AG20443 (cell line): ENCODE data around the gene ITGB5.

Experiments
- DNase-seq: peaks from one replicate; pipeline ENCODE4 v3.0.0; 2012; ENCODE audit warnings: low spot score, mixed read lengths

ITGB5 gene, protein sequence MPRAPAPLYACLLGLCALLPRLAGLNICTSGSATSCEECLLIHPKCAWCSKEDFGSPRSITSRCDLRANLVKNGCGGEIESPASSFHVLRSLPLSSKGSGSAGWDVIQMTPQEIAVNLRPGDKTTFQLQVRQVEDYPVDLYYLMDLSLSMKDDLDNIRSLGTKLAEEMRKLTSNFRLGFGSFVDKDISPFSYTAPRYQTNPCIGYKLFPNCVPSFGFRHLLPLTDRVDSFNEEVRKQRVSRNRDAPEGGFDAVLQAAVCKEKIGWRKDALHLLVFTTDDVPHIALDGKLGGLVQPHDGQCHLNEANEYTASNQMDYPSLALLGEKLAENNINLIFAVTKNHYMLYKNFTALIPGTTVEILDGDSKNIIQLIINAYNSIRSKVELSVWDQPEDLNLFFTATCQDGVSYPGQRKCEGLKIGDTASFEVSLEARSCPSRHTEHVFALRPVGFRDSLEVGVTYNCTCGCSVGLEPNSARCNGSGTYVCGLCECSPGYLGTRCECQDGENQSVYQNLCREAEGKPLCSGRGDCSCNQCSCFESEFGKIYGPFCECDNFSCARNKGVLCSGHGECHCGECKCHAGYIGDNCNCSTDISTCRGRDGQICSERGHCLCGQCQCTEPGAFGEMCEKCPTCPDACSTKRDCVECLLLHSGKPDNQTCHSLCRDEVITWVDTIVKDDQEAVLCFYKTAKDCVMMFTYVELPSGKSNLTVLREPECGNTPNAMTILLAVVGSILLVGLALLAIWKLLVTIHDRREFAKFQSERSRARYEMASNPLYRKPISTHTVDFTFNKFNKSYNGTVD

DNA sequence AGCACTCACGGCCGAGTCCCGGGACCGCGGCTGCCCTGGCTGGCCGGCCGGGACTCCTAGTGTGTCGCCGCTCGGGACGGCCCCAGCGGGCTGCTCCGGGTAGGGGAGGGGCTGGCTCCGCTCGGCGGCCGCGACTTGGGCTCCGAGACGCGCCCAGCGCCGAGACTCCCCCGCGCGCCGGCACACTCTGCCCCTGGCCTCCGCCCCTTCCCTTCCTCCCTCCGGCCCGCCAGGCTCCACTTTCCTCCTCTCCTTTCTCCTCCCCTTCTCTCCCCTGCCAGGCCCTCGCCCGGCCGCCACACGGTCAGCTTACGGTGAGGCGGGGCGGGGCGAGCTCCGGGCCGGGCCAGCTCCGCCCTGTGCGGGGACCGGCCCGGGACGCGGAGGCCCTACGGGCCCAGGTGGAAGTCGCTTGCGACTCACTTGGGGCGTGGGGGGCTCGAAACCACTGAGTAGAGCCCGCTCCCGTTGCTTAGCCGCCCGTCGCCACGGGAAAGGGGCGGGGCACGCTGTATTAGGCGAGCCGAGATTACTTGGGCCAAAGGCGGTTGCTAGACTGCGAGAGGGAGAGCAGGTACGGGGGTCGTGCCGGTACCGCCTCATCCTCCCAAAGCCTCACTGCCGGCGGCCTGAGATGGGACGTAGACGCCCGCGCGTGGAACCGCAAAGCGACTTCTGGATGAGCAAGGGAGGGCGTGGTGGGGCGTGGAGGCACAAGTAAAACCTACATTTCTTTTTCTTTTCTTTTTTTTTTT, at the start of gene ITGB5:
ITGB5 (minus strand) TSS at position 189 of the 755 bp plus-strand sequence. CDS start 365 bp downstream, outside the sequence.
- DNase-seq: peak; percentile 92

DNA sequence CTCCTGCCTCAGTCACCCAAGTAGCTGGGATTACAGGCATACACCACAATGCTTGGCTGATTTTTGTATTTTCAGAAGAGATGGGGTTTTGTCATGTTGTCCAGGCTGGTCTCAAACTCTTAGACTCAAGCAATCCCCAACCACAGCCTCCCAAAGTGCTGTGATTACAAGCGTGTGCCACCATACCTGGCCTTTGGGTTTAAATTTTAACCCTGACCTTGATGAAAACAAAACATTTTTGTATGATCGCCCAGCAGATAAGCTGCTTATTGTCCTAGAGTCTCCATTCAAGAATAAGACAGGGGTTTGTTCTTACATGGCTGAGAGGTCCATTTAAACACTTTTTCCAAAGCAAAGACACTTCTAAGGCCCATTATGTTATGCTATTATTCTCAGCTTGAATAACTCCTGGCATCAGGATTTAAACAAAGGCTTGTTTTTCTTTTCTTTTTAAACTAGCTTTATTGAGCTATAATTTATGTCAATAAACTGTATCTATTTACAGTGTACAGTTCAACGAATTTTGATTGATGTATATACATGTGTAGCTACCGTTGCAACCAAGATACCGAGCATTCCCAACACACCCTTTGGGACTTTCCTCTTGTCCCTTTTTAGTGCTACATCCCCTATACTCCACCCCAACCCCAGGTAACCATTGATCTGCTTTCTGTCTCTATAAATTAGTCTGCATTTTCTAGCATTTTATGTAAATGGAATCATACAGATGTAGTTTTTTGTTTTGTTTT, 48.8 kb upstream of the ITGB5 start:
- no peak for DNase-seq

DNA sequence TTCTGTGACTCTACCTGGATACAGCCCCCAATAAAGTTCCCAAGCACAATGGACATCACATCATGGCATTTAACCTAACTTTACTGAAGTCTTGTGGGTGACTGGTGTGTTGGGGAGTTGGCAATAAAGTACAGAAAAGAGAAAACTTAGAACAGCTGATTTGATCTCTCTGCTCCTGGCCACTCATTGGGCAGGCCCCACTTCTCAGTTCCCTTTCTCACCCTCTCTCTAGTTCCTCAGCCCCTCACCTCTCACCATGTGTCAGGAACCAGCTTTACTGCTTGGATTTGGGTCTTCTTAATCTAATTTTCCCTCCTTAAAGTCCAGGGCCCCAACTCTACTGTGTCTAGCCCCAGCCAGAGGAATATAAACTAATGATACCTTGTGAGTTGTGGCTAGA, 48.1 kb upstream of the ITGB5 start:
- no peak for DNase-seq

DNA sequence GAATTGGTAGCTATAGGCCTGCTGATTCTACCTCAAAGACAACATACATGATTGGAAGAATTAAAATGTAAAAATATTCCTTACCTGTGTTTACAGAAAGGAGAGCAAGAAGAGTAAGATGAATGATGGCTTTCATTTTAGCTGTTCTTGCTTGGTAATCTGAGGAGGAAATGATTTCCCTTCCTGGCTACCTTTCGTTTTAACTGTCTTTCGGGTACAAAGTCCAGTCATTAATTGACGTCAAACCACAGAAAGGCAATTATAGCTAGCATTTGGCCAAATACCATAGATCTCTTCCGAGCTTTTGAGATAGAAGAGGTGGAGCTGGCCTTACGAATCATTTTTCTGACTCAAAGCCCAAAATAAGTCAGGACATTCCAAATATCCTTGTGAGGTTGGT, 47.4 kb upstream of the ITGB5 start, which contains the start of gene MUC13:
MUC13 (minus strand) TSS at position 175 of the 400 bp plus-strand sequence; CDS start at position 136, 39 bp downstream.
- DNase-seq: no peak

DNA sequence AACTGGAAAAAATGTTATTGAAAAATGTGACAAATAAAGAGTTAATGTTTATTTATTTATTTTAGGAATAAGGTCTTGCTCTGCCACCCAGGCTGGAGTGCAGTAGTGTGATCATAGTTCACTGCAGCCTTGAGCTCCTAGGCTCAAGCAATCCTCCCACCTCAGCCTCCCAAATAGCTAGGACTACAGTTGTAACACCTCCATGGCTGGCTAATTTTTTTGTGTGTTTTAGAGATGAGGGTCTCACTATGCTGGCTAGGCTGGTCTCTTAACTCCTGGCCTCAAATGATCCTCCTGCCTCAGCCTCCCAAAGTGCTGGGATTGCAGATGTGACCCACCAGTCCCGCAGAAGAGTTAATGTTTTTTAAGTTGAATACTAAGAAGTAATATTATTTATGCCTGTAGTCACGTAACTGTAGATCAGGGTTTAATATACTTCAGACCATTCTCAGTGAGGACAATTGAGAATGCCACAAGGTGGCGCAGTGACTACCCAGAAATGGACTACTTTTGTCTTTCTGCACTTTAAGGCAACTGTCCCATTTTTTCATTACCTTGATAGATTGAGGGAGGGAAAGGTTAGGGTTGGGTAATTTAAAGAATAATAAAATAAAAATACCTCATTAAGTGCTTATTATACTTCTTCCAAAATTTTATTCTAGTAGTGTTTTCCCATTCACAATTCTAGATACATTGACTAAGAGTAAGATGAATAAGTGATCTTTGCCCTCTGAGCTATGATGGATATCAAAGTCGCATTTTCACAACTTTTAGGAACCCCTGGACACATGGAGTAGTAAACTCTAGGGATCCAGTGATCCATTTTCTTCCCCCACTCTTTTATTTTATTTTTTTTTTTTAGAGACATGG, 41.4 kb upstream of the ITGB5 start:
- peak; percentile 56 for DNase-seq

DNA sequence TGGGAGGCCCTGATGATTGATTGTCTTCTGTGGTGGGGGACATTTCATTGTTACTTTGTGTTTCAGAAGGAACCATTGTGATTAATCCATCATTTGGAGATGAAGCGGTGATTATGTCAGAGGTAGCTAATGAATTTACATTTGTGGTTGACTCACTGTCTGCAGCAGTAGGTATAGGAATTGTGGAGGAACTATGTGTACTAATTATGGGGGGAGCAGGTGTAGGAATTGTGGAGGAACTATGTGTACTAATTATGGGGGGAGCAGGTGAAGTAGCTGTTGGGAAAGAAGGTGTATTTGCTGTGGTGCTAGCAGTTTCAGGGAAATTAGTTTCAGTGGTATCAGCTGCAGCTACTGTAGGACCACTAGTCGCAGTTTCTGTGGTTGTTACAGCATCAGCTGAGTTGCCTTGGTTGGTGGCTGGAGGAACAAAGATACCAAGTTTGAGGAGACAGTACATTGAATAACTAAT, 40.4 kb upstream of the ITGB5 start:
- DNase-seq: no peak

DNA sequence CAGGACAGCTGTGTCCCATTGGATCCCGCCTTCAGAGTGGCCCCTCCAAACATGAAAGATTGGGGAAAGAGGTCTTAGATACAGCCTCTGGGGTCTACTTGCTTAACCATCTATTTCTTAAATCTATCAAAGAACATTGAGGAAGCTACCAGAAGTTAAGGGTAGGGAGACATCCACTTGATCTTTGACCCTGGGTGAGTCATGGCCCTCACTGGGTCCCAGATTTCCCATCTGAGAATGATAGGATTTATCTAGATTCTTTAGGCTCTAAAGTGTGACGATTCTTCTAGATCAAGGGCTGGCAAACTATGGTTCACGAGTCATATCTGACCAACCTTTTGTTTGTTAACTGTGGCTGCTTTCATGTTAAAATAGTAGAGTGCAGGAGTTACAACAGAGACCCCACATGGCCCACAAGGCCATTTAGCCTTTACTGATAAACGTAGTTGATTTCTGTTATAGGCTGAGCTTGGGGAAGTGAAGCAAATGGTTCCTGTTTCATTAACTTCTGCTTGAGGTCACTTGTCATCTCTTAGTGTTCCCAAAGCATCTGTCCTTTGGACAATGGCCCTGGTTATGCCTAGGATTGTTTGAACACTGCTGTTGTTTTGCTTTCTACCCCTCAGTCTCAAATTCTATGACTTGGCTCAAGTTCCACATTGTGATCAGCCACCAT, 39.4 kb upstream of the ITGB5 start:
- DNase-seq: no peak

DNA sequence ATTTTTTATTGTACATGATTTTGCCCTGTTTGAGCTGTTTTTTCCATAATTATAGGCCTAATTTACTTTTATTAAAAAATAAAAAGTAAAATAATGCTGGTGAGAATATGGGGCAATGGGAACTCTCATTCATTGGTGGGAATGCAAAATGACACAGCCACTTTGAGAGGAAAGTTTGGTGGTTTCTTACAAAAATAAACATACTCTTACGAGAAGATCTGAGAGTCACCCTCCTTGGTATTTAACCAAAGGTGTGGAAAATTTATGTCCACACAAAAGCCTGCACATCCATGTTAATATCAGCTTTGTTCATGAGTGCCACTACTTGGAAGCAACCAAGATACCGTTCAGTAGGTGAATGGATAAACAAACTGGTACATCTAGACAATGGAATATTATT, 37.6 kb upstream of the ITGB5 start:
- no peak for DNase-seq

DNA sequence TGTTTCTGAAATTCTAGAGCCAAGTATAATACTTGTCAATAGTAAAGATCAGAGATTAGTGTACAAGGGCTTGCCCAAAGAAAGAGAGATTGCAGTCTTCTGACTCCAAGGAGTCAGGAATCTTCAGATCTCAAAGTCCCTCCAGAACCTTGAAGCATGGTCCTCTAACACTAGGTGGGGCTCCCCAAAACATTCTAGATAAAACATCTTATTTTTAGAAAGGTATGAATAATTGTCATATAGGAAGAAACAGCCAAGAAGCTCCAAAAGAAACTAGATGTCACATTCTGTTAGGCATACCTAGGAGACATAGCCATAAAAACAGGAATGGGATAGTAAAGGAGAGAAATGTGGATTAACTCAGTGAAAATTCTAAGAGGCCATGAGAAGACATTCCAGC, 36.7 kb upstream of the ITGB5 start:
- DNase-seq: no peak

DNA sequence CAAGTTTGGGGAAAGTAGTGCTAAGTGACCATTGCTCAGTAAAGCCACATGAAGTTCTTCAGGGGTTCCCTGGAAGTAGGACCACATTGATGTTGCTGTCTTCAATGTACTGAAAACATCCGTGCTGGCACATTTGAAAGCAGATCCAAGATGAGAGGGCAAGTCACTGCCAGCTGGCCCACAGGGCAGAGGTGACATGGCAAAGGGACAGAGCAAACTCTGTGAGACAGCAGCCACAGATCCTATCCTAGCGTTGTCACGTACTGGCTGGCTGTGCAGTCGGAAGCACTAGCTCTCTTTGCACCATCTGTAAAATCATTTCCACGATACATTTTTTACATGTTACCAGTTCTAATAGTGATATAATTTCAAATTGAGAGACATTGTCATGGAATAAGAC, 33.6 kb upstream of the ITGB5 start:
- DNase-seq: no peak

DNA sequence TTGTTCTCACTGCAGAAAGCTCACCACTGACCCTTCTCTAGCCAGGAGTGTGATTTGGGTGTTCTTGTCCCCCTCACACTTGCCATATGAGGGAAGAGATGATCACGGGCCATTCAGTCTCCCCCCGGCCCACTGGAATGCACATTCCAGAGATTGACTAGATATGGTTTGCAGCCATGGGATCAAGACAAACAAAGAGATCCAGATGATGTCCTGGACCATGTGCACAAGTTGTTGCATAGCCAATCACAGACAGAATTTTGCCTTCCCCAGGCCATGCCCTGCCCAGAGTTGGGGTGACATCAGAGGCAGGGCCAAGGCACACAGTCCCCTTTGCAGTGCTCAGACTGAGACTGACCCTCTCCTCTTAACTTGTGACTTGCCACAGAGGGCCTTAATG, 32.6 kb upstream of the ITGB5 start:
- peak; percentile 60 for DNase-seq

DNA sequence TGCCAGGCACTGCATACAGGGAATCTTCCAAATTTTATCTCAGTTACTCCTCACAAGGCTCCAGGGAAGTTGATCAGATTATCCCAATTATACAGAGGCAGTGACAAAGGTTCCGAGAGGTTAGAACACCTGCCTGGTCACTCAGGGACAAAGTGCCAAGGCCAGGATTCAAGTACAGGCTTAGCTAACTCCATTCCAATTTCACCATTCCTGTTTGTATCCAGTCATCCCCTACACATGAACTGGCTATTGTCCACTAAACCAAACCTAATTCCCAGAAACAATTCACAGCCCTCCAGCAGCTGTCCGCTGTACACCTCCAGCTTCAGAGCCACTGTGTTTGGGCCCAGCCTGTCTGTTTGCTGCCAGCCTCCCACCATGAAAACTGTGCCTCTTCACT, 31.4 kb upstream of the ITGB5 start:
- no peak for DNase-seq

DNA sequence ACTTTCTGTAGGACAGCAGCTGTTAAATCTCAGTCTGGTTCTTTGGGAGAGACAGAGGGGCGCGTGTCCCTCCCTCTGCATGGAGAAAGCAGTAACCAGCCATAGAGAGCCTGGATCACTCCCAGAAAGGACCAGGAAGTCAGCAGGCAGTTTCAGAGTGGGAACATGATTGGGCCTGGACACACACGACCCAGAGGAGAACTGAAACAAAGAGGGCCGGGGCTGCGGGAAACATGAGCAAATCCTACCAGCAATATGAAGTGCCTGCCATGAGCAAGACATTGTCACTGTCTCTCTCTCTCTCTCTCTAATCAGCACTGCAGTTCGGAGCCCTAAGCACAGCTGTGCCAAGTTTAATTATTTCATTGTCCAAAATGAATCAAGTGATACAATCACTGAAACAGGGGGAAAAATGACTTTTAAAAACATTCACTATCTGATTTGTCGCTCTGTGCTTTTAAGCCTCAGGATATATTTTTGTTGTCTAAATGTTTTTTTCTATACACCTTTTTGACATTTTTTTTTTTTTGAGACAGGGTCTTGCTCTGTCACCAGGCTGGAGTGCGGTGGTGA, 29.8 kb upstream of the ITGB5 start:
- DNase-seq: peak; percentile 29

DNA sequence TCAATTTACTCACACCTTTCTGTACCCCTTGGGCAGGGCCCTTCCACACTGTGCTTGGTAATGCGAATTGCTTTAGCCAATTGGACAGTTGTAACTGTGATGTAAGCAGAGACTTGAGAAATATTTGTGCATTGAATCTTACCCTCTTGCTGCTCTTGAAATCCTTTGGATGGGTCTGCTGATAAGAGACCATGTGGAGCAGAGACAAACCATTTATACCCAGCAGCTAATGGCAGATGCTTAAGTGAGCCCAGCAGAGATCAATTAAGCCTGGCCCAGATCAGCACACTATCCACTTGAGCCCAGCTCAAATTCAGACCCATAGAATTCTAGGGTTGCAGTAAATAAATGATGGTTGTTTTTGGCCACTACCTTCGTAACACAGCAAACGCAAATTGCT, 28.1 kb upstream of the ITGB5 start:
- no peak for DNase-seq

DNA sequence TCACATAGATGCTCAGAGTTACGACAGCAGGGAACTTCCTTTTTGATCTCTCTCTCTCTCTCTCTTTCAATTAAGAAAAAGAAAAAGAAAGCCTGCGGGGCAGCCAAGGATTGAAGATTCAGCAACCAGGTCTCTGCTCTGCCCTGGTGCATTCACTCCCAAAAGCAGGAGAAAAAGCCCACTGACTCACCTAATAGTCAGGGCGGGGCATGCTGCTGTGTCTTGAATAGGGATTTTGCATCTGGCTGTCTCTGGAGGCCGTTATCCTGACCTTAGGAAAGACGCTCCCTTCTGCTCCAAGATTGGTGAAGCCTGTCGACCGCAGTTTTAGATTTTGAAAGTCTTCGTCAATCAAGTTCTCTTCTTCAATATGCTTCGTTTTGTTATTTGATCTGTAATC, 20.8 kb upstream of the ITGB5 start:
- DNase-seq: no peak

DNA sequence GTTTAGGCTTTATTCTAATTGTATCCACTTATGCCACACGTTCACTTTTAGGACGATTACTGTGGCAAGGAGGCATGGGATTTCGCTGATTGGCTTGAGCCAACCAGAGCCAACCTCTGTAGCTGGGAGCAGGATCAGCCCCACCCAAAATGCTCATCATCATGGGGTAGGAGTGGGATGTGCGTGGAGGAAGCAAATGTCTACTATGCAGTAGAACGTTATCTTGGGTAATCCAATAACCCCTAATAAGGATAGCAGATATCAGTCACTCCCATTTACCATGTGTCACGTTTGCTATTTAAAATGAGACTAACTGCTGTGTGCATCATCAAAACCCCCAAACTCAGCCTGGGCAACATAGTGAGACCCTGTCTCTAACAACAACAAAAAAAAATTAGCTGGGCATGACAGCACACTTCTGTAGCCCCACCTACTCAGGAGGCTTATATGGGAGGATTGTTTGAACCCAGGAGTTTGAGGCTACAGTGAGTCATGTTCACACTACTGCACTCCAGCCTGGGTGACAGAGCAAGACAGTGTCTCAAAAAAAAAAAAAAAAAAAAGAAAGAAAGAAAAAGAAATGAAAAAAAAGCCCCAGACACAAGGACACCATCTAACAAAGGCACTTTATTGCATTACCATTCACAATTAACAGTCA, 17.8 kb upstream of the ITGB5 start:
- no peak for DNase-seq

DNA sequence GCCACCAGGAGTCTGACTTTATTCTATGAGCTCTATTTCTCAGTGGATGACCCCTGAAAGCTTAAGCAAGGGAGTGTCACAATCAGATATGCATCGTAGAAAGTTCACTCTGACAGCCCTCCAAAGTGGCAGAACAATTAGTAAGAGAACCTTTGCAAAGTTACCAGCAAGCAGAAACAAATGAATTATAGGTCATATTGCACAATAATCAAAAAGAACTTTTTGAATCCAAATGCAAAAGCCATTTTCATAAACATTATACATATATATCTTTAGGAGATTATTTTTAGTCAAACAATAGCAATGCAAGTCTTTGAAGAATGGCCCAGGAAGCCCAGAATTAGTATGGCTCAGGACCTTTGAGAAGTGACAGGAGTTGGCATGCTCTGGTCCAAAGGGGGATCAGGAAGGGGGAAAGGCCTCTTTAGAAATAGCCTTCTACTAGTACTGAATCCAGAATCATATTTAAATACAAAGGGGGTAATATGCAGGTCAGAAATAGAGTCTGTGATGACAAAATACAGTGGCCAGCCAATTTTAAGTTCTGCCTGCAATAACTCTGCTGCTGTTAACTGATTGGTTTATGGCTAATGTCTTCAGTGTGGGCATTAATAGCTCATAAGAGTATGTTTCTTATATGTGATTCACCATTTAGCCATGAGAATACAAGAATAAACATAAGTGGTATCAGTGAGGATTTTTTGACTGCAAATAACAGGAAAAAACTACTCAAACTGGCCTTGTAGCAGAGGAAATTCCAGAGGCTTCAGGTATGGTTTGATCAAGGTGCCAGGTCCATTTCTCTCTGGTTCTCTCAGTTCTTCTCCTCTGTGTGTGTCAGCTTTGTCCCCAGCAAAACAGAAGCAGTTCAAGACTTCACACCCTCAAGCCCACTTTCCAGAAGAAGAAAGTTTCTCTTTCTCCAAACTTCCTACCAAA, 17.0 kb upstream of the ITGB5 start:
- DNase-seq: no peak
